Ureter (tissue), 1 donor: ENCODE measurements around the gene SSR2. TPM values are rescaled to one million over a fixed set of nuclear protein-coding genes. Genes with fewer than 3 reads are reported as not detected.

Source experiments
- DNase-seq: peaks from one replicate; pipeline ENCODE4 v3.0.0-alpha.2; 2020; ENCODE audit warnings: low spot score
- total RNA-seq: library from RNA; stranded (reverse); gene quantifications from one replicate; pipeline ENCODE4 v1.2.4, GENCODE V29; 2023
- donor health status: DM: yes; HTN: yes; CAD: no.

SSR2 gene
- 189 TPM for total RNA-seq

DNA sequence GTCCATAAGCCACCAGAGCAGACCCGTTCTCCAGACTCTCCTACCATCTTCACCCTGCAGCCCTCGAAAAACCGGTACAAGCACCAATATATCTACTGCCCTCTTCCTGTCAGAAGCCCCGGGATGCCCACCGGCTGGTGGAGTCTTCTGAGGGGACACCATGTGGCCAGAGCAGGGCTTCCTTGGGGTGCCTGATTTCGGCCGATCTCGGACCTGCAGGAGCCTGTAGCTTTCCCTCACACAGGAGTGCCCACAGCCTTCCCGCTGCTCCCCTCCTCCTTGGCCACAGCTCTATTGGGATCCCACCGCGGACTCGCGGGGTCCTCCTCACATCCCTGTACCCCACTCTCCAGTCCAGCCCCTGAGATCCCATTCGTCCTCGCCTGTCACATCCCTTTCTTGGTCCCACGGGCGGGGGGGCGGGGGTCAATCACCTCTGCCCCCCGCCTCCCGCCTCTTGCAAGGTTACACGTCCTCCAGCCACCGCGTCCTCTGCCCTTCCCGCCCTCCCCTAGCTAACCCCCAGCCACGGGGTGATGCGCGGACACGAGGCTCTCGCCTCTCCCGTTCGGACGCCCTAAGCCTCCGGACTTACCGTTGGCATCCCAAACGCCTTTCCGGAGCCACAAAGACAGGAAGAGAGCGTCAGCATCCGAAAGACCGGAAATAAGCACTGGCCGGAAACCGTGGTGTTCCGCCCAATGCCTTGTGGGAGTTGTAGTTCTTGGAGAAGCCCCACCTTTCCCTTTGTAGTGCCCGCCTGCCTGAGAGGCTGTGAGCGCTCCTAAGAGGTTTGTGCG is at the start of gene SSR2:
Gene SSR2 (minus strand): TSS at position 659 of the 800 bp plus-strand sequence. CDS start 784 bp downstream, outside the sequence.
- peak; percentile 89 for DNase-seq

DNA sequence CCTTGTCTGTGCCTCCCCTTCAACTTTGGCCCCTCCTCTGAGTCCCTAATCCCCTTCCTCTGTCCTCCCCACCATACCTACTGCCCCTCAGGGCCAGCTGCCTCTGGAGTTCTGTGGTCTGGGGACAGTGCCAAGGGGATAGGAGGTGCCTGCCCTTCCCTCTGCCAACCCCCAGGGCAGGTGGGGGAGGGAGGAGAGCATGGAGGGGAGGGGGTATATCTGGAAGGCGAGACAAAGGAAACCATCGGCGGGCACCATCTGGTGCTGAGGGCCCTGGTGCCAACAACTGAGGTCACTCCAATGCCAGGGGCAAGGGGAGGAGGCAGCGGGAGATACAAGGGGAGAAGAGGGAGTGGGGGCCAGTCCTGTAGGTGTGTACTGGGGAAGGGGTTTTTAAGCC is 49.8 kb upstream of the SSR2 start:
- DNase-seq = no peak

GRCh38 chr1:156069490-156070455 is 49.0 kb upstream of the SSR2 start:
- DNase-seq = no peak

DNA sequence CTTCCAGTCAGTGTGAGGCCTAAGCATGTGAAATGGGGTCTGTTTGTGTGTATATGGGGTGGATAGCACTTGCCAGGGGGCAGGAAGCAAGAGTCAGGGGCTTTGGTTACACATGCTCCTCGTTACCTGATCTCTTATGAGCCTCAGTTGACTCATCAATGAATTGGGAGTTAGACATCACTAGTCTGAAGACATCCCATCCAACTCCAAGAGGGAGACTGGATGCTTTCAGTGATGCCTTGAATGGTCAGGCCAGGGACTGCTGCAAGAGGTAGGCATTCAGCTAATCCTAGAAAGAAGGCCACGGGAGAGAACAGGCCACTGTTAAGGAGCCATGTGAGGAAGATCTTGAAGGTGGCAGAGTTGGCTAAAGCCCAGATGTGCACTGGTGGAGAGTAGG is 46.5 kb upstream of the SSR2 start:
- DNase-seq = no peak

DNA sequence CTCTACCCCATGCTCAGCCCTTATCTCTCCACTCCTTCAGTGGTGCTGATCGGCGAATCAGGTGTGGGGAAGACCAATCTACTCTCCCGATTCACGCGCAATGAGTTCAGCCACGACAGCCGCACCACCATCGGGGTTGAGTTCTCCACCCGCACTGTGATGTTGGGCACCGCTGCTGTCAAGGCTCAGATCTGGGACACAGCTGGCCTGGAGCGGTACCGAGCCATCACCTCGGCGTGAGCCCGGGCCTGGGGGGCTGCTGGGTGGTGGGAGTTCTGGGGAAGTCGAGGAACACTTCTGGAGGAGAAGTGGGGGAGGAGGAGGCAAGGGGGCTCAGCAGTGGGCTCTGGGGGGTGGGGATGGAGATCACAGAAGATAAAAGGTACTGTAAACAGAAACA is 45.1 kb upstream of the SSR2 start:
- DNase-seq = no peak

- DNase-seq = no peak
These were observed 44.5 kb upstream of the SSR2 start for GRCh38 chr1:156065212-156065611.

DNA sequence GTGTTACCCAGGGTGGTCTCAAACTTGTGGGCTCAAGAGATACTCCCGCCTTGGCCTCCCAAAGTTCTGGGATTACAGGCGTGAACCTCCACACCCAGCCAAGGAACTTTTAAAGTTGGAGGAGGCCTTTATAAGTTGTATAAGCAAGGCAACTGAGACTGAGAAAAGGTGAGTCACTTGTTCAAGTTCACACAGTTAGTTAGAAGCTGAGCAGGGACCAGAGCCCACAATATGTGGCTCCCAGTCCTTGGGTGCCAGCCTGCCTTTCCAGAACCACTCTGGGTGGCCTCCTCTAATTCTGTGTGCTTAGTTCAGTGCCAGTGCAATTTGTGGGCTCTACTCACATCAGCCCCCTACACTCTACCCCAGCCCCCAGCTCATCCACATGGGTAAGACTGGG is 43.9 kb upstream of the SSR2 start:
- no peak for DNase-seq

DNA sequence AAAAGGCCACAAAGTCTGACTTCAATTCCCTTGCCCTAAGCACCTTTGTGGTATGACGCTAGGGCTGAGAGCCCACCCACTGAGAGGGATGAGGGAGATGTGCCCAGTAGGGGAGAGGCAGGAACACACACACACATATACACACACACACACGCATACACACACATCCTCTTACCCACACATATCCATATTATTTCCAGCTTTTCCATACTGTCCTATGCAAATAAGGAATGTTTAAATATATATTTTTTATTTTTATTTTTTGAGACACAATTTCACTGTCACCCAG is 43.2 kb upstream of the SSR2 start:
- no peak for DNase-seq

- no peak for DNase-seq
These were observed 41.4 kb upstream of the SSR2 start for GRCh38 chr1:156062189-156062588.

- DNase-seq = peak; percentile 86
These were observed 40.3 kb upstream of the SSR2 start, which contains the start of gene RAB25 for GRCh38 chr1:156060937-156061636. Gene RAB25 (plus strand): TSS chr1:156061160. CDS start chr1:156061401, 241 bp downstream.

DNA sequence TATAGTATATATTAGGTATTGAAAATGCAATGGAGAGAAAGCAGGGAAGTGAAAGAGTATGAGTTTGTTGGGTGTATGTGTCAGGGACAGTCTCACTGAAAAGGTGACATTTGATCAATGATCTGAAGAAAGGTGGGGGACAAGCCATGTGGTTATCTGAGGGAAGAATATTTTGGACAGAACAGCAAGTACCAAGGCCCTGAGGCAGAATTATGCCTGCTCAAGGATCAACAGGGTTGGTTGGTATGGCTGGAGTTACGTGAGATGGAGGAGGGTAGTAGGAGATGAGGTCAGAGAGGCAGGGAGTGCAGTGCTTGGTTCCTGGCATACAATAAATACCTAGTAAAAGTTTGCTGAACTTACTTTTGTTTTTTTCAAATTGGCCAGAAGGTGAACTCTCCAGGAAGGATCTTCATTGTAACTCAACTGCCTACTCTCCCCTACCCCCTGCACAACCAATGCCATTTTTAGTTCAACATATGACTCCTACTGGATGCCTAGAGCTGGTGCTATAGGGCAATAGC is 35.6 kb upstream of the SSR2 start:
- DNase-seq = no peak

DNA sequence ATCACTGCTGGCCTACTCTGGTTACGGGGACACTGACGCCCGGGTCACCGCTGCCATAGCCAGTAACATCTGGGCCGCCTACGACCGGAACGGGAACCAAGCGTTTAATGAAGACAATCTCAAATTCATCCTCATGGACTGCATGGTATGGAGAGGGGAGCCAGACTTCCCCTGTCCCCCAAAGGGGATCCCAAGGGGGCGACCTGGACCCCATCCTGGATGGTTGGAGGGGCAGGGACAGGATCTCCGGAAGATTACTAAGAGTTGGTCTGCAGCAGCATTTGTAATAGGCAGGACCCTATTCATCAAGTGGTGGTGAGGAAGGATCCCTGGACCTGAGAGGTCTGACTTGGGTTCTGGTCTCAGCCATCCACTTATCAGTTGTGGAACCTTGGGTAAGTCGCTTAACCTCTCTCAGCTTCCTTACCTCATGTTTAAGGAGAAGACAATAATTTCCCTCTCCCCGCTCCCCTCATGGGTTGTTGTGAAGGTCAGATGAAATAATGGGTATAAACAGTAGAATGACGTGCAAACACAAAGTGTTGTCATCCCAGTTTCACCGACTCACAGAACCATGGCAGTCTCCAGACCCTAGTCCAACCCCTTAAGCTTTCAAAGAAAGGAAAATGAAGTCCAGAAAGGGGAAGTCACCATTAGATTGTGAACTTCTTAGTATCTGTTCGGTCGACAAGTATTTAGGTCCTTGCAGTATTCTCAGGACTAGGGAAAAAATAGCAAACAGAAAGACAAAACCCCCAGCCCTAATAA is 34.7 kb upstream of the SSR2 start:
- DNase-seq = no peak

DNA sequence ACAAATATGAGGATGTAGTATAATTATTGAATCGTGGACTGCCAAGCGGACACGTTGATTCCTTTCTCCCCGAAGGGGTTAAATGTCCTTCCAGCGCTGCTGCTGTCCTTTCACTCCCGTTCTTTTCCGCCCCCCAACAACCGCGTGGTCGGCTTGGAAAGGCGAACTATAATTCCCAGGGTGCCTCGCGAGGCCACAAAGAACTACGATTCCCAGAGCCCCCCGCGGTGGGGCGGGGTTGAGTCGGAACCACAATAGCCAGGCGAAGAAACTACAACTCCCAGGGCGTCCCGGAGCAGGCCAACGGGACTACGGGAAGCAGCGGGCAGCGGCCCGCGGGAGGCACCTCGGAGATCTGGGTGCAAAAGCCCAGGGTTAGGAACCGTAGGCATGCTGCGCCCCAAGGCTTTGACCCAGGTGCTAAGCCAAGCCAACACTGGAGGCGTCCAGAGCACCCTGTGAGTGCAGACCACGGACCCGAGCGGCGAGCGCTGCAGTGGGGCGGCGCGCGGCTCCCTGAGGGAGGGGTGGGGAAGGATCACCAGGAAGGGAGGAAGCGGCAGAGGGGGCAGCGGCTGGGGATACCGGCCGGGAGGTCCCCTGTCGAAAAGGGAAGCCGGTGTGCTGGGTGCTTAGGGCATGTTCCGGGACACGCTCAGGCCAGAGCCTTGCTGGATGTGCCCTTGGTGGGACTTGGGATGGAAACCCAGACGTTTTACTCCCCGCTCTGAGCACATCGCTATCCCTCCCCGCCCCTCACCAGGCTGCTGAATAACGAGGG is 33.9 kb upstream of the SSR2 start, which contains the start of gene LAMTOR2:
Gene LAMTOR2 (plus strand): TSS at position 283 of the 781 bp plus-strand sequence. CDS start 108 bp downstream, at position 391.
- DNase-seq = peak; percentile 99

- peak; percentile 92 for DNase-seq
These were observed 33.2 kb upstream of the SSR2 start, which contains the start of gene UBQLN4 for GRCh38 chr1:156053768-156054499. Gene UBQLN4 (minus strand): TSS chr1:156053798. CDS start chr1:156053701, 97 bp downstream.

DNA sequence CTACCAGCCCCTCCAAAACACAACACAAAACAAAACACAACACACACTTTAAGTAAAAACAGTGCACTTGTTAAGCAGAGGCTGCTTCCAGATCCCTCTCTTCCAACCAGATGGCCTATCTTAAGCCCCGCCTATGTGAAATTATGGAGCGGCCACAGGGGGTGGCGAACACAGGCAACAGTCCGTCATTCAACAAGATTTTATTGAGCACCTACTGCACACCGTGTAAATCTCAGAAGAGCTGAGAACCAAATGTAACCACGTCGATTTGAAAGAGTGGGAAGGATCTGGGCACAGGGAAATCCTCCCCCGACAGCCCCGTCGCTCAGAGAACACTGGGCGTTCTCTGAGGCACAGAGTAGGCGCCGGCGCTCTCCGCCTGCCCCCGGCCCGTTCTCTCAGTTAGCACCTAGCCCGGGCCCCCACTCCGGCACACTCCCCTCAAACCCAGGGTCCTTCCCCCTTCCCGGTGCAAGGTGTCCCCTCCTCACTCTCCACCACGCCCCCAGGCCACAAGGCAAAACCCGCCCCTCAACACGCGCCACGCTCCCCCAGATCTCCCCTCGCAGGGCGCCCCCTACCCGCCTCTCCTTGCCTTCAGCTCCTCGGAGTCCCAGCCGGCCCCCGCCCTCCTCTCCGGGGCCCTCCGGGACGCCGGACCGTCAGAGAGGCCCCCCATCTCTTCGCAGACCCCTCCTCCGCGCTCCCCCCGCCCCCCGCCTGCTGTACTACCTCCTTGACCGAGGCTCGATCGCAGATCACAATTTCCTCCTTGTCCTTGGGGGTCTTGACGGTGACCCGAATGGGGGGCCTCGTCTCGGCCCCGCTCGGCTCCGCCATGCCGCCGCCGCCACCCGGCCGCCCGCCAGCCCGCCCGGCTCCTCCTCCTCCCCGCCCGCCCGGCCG is 32.4 kb upstream of the SSR2 start:
- peak; percentile 77 for DNase-seq

GRCh38 chr1:156051011-156051725 is 30.4 kb upstream of the SSR2 start:
- DNase-seq = no peak

- DNase-seq = no peak
These were observed 29.6 kb upstream of the SSR2 start for GRCh38 chr1:156050376-156050775.
